SU-DHL-6 (cell line): ENCODE data around the gene ACACB.

ENCODE experiments used
- EZH2phosphoT487 ChIP-seq: fragments of 200-600 bp; sonication (generic), shearing (Covaris generic); conservative IDR thresholded peaks from 2 replicates; pipeline ENCODE4 v1.6.1; 2018; ENCODE audit warnings: mild to moderate bottlenecking, antibody characterized with exemption, low read length, moderate library complexity, mixed read lengths
- TF ChIP-seq, protein P1 (sequence below): fragments of 200-600 bp; sonication (generic); IDR thresholded peaks from one replicate; pipeline ENCODE4 v1.5.1; 2017; ENCODE audit warnings: antibody characterized with exemption, mild to moderate bottlenecking, low read length, moderate library complexity; ENCODE audit not compliant: insufficient read depth, poor library complexity, severe bottlenecking

DNA sequence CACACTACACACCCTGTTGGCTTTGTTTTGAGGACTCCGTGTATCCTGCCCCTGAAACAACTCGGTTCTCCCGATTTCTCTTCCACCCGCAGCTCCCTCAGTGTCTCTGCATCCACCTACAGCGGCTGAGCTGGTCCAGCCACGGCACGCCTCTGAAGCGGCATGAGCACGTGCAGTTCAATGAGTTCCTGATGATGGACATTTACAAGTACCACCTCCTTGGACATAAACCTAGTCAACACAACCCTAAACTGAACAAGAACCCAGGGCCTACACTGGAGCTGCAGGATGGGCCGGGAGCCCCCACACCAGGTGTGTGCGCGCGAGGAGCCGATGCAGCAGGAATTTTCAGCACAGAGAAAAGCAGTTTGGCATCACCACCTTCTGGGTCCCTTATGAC, 33.6 kb upstream of the ACACB start:
- TF ChIP-seq, protein P1, sequence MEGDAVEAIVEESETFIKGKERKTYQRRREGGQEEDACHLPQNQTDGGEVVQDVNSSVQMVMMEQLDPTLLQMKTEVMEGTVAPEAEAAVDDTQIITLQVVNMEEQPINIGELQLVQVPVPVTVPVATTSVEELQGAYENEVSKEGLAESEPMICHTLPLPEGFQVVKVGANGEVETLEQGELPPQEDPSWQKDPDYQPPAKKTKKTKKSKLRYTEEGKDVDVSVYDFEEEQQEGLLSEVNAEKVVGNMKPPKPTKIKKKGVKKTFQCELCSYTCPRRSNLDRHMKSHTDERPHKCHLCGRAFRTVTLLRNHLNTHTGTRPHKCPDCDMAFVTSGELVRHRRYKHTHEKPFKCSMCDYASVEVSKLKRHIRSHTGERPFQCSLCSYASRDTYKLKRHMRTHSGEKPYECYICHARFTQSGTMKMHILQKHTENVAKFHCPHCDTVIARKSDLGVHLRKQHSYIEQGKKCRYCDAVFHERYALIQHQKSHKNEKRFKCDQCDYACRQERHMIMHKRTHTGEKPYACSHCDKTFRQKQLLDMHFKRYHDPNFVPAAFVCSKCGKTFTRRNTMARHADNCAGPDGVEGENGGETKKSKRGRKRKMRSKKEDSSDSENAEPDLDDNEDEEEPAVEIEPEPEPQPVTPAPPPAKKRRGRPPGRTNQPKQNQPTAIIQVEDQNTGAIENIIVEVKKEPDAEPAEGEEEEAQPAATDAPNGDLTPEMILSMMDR: no peak
- TF ChIP-seq EZH2phosphoT487: no peak
